GM12878 (cell line): ENCODE results near the gene TAPBPL. TPM values are rescaled to one million over a fixed set of nuclear protein-coding genes. Genes with fewer than 3 reads are reported as not detected.
A peak's percentile ranks its signal among the peaks of the same experiment; 100 is the strongest.

Source experiments
- ATAC-seq: fragments of 200-7000 bp; cut with Tn5 transposase; 3 replicates; pipeline ENCODE4 v1.9.1; 2020; ENCODE audit warnings: mild to moderate bottlenecking, moderate library complexity
- BruUV-seq: library from RNA; stranded (reverse); fragments of 400-500 nt; replicated peaks from 2 replicates; lab custom pipeline; 2021; lab: Mats Ljungman, UMichigan
- CTCF ChIA-PET: fragments of 300-600 bp; sonication (Branson Sonifier 250); formaldehyde crosslinking; extraction: SDS; loops from one replicate; lab custom pipeline; 2021; ENCODE audit warnings: inconsistent platforms; lab: Yijun Ruan, JAX
- POLR2A ChIA-PET: fragments of 350-600 bp; formaldehyde crosslinking; extraction: SDS; loops from one replicate; lab custom pipeline; 2021; ENCODE audit warnings: inconsistent platforms; lab: Charles Lee
- RAD21 ChIA-PET: fragments of 300-600 bp; sonication (Branson Sonifier 250); formaldehyde crosslinking; loops from one replicate; lab custom pipeline; 2023; ENCODE audit warnings: antibody characterized with exemption; ENCODE audit not compliant: unreplicated experiment; lab: Charles Lee
- SMC1A ChIA-PET: fragments of 300-600 bp; sonication (Branson Sonifier 250); formaldehyde crosslinking; loops from one replicate; lab custom pipeline; 2023; ENCODE audit not compliant: unreplicated experiment, uncharacterized antibody; lab: Charles Lee
- DNase-seq: peaks from one replicate; pipeline ENCODE4 v3.0.0-alpha.2; 2011; ENCODE audit warnings: low read depth, low spot score
- FAIRE-seq: peaks from 3 replicates; lab custom pipeline; 2011; peaks lifted over from hg19 to GRCh38; lab: Jason Lieb, UNC
- H2AFZ ChIP-seq: 2 replicates; pipeline ENCODE4 v1.6.0; 2011; ENCODE audit warnings: low read depth, low read length, control low read depth; ENCODE audit not compliant: control insufficient read depth
- H3K27ac ChIP-seq: 2 replicates; pipeline ENCODE4 v1.5.1; 2011; ENCODE audit warnings: control low read depth; ENCODE audit not compliant: control insufficient read depth, insufficient read depth
- H3K27me3 ChIP-seq, 2 experiments: replicated peaks in 1 of 2; 2 replicates each; pipeline versions ENCODE4 v1.6.0 to v1.6.1; 2011; ENCODE audit warnings: low read length in 1 of 2; ENCODE audit not compliant: control insufficient read depth in 2 of 2, insufficient read depth in 2 of 2
- H3K36me3 ChIP-seq, 2 experiments: 2 replicates each; pipeline ENCODE4 v1.5.1; 2011; ENCODE audit warnings: low read length in 1 of 2; ENCODE audit not compliant: control insufficient read depth in 2 of 2, insufficient read depth in 2 of 2
- H3K4me1 ChIP-seq: 2 replicates; pipeline ENCODE4 v1.6.1; 2011; ENCODE audit warnings: mild to moderate bottlenecking, low read length, moderate library complexity, mixed read lengths; ENCODE audit not compliant: control insufficient read depth, insufficient read depth
- H3K4me2 ChIP-seq: 2 replicates; pipeline ENCODE4 v1.6.0; 2011; ENCODE audit warnings: control low read depth; ENCODE audit not compliant: control insufficient read depth, insufficient read depth
- H3K4me3 ChIP-seq: fragments of 200-600 bp; sonication (generic); 2 replicates; pipeline ENCODE4 v1.5.1; 2016
- H3K79me2 ChIP-seq: 2 replicates; pipeline ENCODE4 v1.6.0; 2011; ENCODE audit warnings: low read length; ENCODE audit not compliant: control insufficient read depth, insufficient read depth
- H3K9ac ChIP-seq: 2 replicates; pipeline ENCODE4 v1.8.0; 2011; ENCODE audit warnings: low read length, control low read depth, mixed read lengths; ENCODE audit not compliant: control insufficient read depth, insufficient read depth
- H3K9me3 ChIP-seq: replicated peaks from 3 replicates; pipeline ENCODE4 v1.5.1; 2011; ENCODE audit warnings: mild to moderate bottlenecking, low read length; ENCODE audit not compliant: control insufficient read depth, insufficient read depth
- H4K20me1 ChIP-seq: 2 replicates; pipeline ENCODE4 v1.6.0; 2011; ENCODE audit not compliant: control insufficient read depth, insufficient read depth
- CHD1 ChIP-seq: IDR thresholded peaks from 2 replicates; pipeline ENCODE4 v1.6.1; 2012; ENCODE audit warnings: low read depth, low read length, improper control_type of control experiment
- EP300 ChIP-seq, 2 experiments: fragments of 150-350 bp in 1 of 2; IDR thresholded peaks; 2 replicates each; pipeline ENCODE4 v1.6.1; 2011 to 2012; ENCODE audit warnings: low read depth in 2 of 2, low read length in 2 of 2, borderline replicate concordance in 1 of 2, improper control_type of control experiment in 1 of 2, inconsistent platforms in 1 of 2; ENCODE audit not compliant: control insufficient read depth in 1 of 2
- GABPA ChIP-seq: IDR thresholded peaks from 2 replicates; pipeline ENCODE4 v1.6.1; 2014; ENCODE audit warnings: antibody characterized with exemption, low read depth, mild to moderate bottlenecking, inconsistent platforms
- POLR2AphosphoS5 ChIP-seq: IDR thresholded peaks from 2 replicates; pipeline ENCODE4 v1.6.1; 2011; ENCODE audit warnings: mild to moderate bottlenecking, low read length, inconsistent platforms
- POU2F2 ChIP-seq: IDR thresholded peaks from 3 replicates; pipeline ENCODE4 v1.6.1; 2011; ENCODE audit warnings: low read depth, mild to moderate bottlenecking, low read length, borderline replicate concordance
- RAD21 ChIP-seq: IDR thresholded peaks from 2 replicates; pipeline ENCODE4 v1.6.1; 2011; ENCODE audit warnings: mild to moderate bottlenecking, low read depth, low read length, moderate library complexity; ENCODE audit not compliant: insufficient read depth
- RBBP5 ChIP-seq: fragments of 200-600 bp; sonication (generic); conservative IDR thresholded peaks from 2 replicates; pipeline ENCODE4 v1.6.1; 2016
- RCOR1 ChIP-seq: conservative IDR thresholded peaks from 2 replicates; pipeline ENCODE4 v1.6.1; 2012; ENCODE audit warnings: low read depth, low read length, improper control_type of control experiment
- RFX5 ChIP-seq: IDR thresholded peaks from 2 replicates; pipeline ENCODE4 v1.6.1; 2011; ENCODE audit warnings: low read depth, low read length, improper control_type of control experiment
- SRF ChIP-seq, 2 experiments: IDR thresholded peaks; 2 replicates each; pipeline ENCODE4 v1.6.1; 2011; ENCODE audit warnings: low read depth in 2 of 2, low read length in 2 of 2, mild to moderate bottlenecking in 1 of 2, moderate library complexity in 1 of 2
- SUPT20H ChIP-seq: IDR thresholded peaks from 2 replicates; pipeline ENCODE4 v1.6.1; 2011; ENCODE audit warnings: low read depth, mild to moderate bottlenecking, low read length, moderate library complexity, borderline replicate concordance; ENCODE audit not compliant: control insufficient read depth
- SUZ12 ChIP-seq: fragments of 200-600 bp; sonication (generic); IDR thresholded peaks from one replicate; pipeline ENCODE4 v1.6.1; 2018; ENCODE audit warnings: antibody characterized with exemption, mild to moderate bottlenecking; ENCODE audit not compliant: unreplicated experiment
- TCF3 ChIP-seq: IDR thresholded peaks from 2 replicates; pipeline ENCODE4 v1.6.1; 2012; ENCODE audit warnings: low read depth, mild to moderate bottlenecking, low read length, borderline replicate concordance; ENCODE audit not compliant: insufficient read depth
- ZNF217 ChIP-seq: fragments of 450-650 bp; IDR thresholded peaks from 2 replicates; pipeline ENCODE4 v1.6.1; 2017; ENCODE audit warnings: antibody characterized with exemption, mild to moderate bottlenecking
- WGBS: methylation state at CpG from one replicate; pipeline ENCODE4 v1.1.6; 2016; ENCODE audit warnings: low lambda C conversion rate; ENCODE audit not compliant: insufficient replicate concordance, insufficient coverage; ENCODE audit errors: missing lambda C conversion rate; 5-methylcytosine and 5-hydroxymethylcytosine counted together
- in situ Hi-C: fragments of 300-500 bp; cut with MboI; formaldehyde crosslinking; loops from 9 replicates; pipeline ENCODE4 v1.14.3; 2018; ENCODE audit warnings: mixed read lengths
- intact Hi-C: fragments of 100-400 bp; cut with micrococcal nuclease; formaldehyde crosslinking; loops from one replicate; pipeline ENCODE4 v1.14.2; 2022; ENCODE audit not compliant: unreplicated experiment
- polyA plus RNA-seq, 11 experiments: library from polyadenylated mRNA; depleted of rRNA in 4 of 11; unstranded in 6 of 11; stranded (reverse) in 5 of 11; fragments of >200 nt; fragmentation: Nextera tagmentation in 4 of 11; fragmentation: Illumina TruSeq in 1 of 11; extraction: Ambion mirVana in 4 of 11; extraction: Trizol in 1 of 11; gene quantifications; 1 replicate in 1 of 11; 2 replicates in 10 of 11; pipeline versions ENCODE4 v1.2.1 to v1.2.3, GENCODE V29; 2011 to 2016; ENCODE audit warnings: inconsistent platforms in 2 of 11, missing spikeins in 2 of 11, low read depth in 1 of 11
- total RNA-seq, 4 experiments: library from RNA; depleted of rRNA in 3 of 4; stranded (reverse); fragments of >200 nt in 3 of 4; fragmentation: Illumina TruSeq in 1 of 4; extraction: Trizol in 1 of 4; gene quantifications; 2 replicates each; pipeline versions ENCODE4 v1.2.1 to v1.2.3, GENCODE V29; 2013 to 2021
- TF ChIP-seq, protein P1 (sequence below): IDR thresholded peaks from 2 replicates; pipeline ENCODE4 v1.6.1; 2011; ENCODE audit warnings: borderline replicate concordance, low read depth, mild to moderate bottlenecking, moderate library complexity, mixed read lengths, low read length; ENCODE audit not compliant: insufficient read depth; ENCODE audit errors: extremely low read length
- TF ChIP-seq, protein P2 (sequence below): IDR thresholded peaks from 2 replicates; pipeline ENCODE4 v1.6.1; 2012; ENCODE audit warnings: low read depth, low read length, improper control_type of control experiment
- TF ChIP-seq, protein P3 (sequence below): fragments of 450-650 bp; IDR thresholded peaks from 2 replicates; pipeline ENCODE4 v1.6.1; 2016; ENCODE audit warnings: mild to moderate bottlenecking
- TF ChIP-seq, protein P4 (sequence below): fragments of 450-650 bp; IDR thresholded peaks from 2 replicates; pipeline ENCODE4 v1.6.1; 2017; ENCODE audit warnings: borderline replicate concordance

The TAPBPL gene
- total and polyA plus RNA-seq, 10 of the 15 experiments (the other 5 are each of a cell fraction or from before 2014, with no cell fraction given) = 12.4 to 45.0 (median 29.9) TPM

DNA sequence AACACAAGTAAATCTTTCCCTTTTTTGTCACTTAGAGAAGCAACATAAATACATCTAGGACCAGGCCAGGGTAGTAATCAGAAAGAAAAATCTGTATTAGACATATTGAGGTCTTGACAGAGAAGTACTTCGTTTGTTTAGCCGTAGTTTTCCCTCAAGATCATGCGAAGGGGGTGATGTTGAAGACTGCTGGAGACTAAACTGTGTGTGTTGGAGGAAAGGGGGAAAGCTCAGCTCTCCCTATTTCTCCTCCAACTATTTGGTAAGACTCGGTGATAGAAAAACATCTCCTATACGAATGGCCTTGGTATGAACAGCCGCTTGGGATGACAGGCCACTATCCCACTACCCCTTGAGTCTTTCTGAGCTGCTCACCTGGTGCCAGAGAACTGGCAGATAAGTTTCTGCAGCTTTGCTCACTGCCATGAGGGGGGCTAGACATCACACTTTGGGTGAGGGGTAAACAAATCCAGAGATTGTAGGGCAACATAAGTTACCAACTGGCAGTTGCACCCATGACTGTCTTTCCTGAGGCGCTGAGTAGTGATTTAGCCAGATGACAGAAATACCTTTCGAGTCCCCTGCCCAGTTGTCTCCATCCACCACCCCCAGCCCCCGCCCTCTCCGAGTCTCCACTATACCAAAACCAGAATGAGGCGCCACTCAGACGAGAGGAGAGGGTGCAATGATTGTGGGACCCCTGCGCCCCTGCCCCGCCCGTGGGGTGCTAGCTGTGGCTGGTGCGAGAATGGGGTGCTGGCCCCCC is 17.9 kb downstream of the TAPBPL start:
- TF ChIP-seq CHD1 (no peak), ZNF217 (no peak), RFX5 (no peak), SUZ12 (no peak), POLR2AphosphoS5 (no peak), SRF (IDR thresholded peaks at IDR 0.05; ENCODE audit: low read depth in 2 of 2, low read length in 2 of 2) (no peak), EP300 (IDR thresholded peaks at IDR 0.05; ENCODE audit: borderline replicate concordance in 1 of 2, control insufficient read depth in 1 of 2, low read depth in 2 of 2, low read length in 2 of 2) (no peak), RBBP5 (no peak), RAD21 (no peak), SUPT20H (no peak), GABPA (no peak), TCF3 (no peak), POU2F2 (no peak), RCOR1 (no peak)
- TF ChIP-seq, protein P1, sequence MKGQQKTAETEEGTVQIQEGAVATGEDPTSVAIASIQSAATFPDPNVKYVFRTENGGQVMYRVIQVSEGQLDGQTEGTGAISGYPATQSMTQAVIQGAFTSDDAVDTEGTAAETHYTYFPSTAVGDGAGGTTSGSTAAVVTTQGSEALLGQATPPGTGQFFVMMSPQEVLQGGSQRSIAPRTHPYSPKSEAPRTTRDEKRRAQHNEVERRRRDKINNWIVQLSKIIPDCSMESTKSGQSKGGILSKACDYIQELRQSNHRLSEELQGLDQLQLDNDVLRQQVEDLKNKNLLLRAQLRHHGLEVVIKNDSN = no peak
- TF ChIP-seq, protein P2, sequence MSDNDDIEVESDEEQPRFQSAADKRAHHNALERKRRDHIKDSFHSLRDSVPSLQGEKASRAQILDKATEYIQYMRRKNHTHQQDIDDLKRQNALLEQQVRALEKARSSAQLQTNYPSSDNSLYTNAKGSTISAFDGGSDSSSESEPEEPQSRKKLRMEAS = no peak
- TF ChIP-seq, protein P3, sequence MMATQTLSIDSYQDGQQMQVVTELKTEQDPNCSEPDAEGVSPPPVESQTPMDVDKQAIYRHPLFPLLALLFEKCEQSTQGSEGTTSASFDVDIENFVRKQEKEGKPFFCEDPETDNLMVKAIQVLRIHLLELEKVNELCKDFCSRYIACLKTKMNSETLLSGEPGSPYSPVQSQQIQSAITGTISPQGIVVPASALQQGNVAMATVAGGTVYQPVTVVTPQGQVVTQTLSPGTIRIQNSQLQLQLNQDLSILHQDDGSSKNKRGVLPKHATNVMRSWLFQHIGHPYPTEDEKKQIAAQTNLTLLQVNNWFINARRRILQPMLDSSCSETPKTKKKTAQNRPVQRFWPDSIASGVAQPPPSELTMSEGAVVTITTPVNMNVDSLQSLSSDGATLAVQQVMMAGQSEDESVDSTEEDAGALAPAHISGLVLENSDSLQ = no peak
- TF ChIP-seq, protein P4, sequence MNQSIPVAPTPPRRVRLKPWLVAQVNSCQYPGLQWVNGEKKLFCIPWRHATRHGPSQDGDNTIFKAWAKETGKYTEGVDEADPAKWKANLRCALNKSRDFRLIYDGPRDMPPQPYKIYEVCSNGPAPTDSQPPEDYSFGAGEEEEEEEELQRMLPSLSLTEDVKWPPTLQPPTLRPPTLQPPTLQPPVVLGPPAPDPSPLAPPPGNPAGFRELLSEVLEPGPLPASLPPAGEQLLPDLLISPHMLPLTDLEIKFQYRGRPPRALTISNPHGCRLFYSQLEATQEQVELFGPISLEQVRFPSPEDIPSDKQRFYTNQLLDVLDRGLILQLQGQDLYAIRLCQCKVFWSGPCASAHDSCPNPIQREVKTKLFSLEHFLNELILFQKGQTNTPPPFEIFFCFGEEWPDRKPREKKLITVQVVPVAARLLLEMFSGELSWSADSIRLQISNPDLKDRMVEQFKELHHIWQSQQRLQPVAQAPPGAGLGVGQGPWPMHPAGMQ = no peak
- peak; percentile 1 for ATAC-seq
- Histone ChIP-seq H3K9me3 (no peaks in the 10 kb centered on the region), H3K4me3 (peak overlapping the region; percentile 99), H3K4me1 (peaks cover 18% of the 10 kb centered on the region), H3K27ac (peak overlapping the region; percentile 63), H3K9ac (peak overlapping the region; percentile 52), H3K4me2 (peak overlapping the region; percentile 95), H4K20me1 (no peaks in the 10 kb centered on the region), H3K36me3 (peaks cover 5 to 11% of the 10 kb centered on the region in 2 experiments; a peak in 3 of 4 replicates), H3K27me3 (no peaks in the 10 kb centered on the region), H2AFZ (no peak overlapping the region), H3K79me2 (peaks cover 49% of the 10 kb centered on the region)
- in situ Hi-C loops = loop anchor here (5.0 kb wide), 1 partner anchor 132 kb away; no protein-coding TSS in a partner anchor
- DNase-seq = no peak
- TSS peak; percentile 64 for BruUV-seq
- ChIA-PET SMC1A (interaction anchor here (0.8 to 4.1 kb wide), 20 partner anchors 8 to 192 kb away, joined by 3 to 27 read pairs (median 4); partner anchors contain the start of genes MRPL51 and TAPBPL), RAD21 (interaction anchor here (0.7 to 4.5 kb wide), 16 partner anchors 9 to 146 kb away, joined by 3 to 43 read pairs (median 6); partner anchors contain the start of genes MRPL51 and TAPBPL), POLR2A (interaction anchor here (0.9 to 4.7 kb wide), 27 partner anchors 9 to 166 kb away, joined by 3 to 46 read pairs (median 4); partner anchors contain the start of genes CD27, GAPDH, IFFO1 and LPAR5), CTCF (interaction anchor here (0.5 to 5.6 kb wide), 12 partner anchors 9 to 581 kb away, joined by 3 to 73 read pairs (median 4); partner anchors contain the start of genes GAPDH and TAPBPL)
- no peak for FAIRE-seq
- 1% methylated on average over 16 of the region's 16 CpGs for WGBS
- intact Hi-C loops = loop anchor here (1.0 to 5.0 kb wide), 3 partner anchors 24 to 147 kb away; partner anchors contain the start of gene MRPL51
